ENCODE data around the gene PPP1R12C. TPM values are rescaled to one million over a fixed set of nuclear protein-coding genes. Genes with fewer than 3 reads are reported as not detected.

The PPP1R12C gene
- total RNA-seq, 1 experiment from 2014 or later = 92.3 TPM

- TF ChIP-seq, protein P1, sequence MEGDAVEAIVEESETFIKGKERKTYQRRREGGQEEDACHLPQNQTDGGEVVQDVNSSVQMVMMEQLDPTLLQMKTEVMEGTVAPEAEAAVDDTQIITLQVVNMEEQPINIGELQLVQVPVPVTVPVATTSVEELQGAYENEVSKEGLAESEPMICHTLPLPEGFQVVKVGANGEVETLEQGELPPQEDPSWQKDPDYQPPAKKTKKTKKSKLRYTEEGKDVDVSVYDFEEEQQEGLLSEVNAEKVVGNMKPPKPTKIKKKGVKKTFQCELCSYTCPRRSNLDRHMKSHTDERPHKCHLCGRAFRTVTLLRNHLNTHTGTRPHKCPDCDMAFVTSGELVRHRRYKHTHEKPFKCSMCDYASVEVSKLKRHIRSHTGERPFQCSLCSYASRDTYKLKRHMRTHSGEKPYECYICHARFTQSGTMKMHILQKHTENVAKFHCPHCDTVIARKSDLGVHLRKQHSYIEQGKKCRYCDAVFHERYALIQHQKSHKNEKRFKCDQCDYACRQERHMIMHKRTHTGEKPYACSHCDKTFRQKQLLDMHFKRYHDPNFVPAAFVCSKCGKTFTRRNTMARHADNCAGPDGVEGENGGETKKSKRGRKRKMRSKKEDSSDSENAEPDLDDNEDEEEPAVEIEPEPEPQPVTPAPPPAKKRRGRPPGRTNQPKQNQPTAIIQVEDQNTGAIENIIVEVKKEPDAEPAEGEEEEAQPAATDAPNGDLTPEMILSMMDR (IDR thresholded peaks at IDR 0.05) = no peak
- no peak for TF ChIP-seq NR1H2 (CRISPR knock-in tag; IDR thresholded peaks at IDR 0.05)
- no peak for TF ChIP-seq ZNF263 (CRISPR knock-in tag; IDR thresholded peaks at IDR 0.05; ENCODE audit: low read depth)
- TF ChIP-seq SOX15 (CRISPR knock-in tag; IDR thresholded peaks at IDR 0.05) = no peak
- TF ChIP-seq NFE2L1 (CRISPR knock-in tag; IDR thresholded peaks at IDR 0.05) = no peak
- TF ChIP-seq, protein P2, sequence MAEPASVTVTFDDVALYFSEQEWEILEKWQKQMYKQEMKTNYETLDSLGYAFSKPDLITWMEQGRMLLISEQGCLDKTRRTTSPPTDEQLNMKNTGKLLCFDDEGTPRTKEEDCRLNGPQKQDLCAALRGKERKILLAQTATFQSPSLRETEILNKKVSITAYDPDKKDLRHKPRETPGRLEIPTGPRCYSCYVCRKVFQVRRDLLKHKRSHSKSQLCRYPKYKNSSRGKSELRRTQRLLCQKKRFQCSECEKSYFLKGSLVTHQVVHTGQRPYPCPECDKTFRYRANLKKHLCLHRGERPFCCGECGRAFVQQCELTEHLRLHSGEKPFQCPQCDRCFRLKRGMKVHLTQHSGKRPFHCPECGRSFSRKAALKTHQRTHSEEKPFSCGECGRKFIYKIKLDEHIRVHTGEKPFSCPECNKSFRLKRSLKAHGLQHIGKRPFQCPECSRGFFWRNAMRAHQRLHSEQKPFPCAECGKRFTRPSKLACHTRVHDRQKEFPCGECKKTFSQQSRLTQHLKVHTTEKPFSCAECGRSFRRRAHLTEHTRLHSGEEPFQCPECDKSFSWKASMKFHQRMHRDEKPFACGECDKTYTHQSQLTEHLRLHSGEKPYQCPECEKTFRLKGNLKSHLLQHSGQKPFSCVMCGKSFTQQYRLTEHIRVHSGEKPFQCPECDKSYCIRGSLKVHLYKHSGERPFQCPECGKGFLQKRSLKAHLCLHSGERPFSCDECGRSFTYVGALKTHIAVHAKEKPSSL (CRISPR knock-in tag; conservative IDR thresholded peaks at IDR 0.05) = no peak
- TF ChIP-seq E2F5 (CRISPR knock-in tag; IDR thresholded peaks at IDR 0.05) = no peak
- no peak for TF ChIP-seq NFATC4 (CRISPR knock-in tag; IDR thresholded peaks at IDR 0.05)
- TF ChIP-seq FOXK1 (CRISPR knock-in tag; IDR thresholded peaks at IDR 0.05) = no peak
- TF ChIP-seq CREM (CRISPR knock-in tag; IDR thresholded peaks at IDR 0.05) = no peak
- ChIA-PET CTCF (interaction anchor here (0.6 to 3.6 kb wide), 11 partner anchors 8 to 252 kb away, joined by 4 to 26 read pairs (median 8); partner anchors contain the start of gene PPP1R12C), POLR2A (interaction anchor here (0.6 to 1.1 kb wide), 3 partner anchors 14 to 15 kb away, joined by 3 read pairs; partner anchors contain the start of gene PPP1R12C)
- ATAC-seq (peak; percentile 66), DNase-seq (ENCODE audit: low spot score) (no peak)
- Mint-ChIP-seq H3K27ac (0 out of 2 replicates have a peak overlapping the region, but pooled peaks have one; percentile 22), H3K36me3 (peaks cover 3% of the 10 kb centered on the region; the same call in 1 of the 2 replicates), H3K27me3 (ENCODE audit: low read depth) (peaks cover 4% of the 10 kb centered on the region), H3K4me1 (peaks cover 23% of the 10 kb centered on the region), H3K9me3 (no peaks in the 10 kb centered on the region), H3K4me3 (no peak overlapping the region)
Measured at GRCh38 chr19:55132453-55133129, 15.2 kb upstream of the PPP1R12C start.

DNA sequence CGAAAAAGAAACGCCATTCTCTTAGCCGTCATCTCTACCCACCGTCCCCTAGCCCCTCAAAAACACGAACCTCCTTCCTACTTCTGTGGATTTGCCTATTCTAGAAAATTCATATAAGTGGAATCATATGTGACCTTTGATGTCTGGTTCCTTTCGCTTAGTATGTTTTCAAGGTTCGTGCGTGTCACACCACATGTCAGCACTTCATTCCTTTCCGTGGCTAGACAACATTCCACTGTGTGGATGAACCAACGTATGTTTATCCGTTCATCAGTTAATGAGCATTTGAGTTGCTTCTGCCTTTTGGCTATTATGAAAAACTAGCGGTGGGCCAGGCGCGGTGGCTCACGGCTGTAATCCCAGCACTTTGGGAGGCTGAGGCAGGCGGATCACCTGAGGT lies 14.0 kb upstream of the PPP1R12C start:
- no peak for ATAC-seq
- POLR2A ChIA-PET = no interaction called here
- H3K36me3 Mint-ChIP-seq = peaks cover 3% of the 10 kb centered on the region; the same call in 1 of the 2 replicates
- DNase-seq (ENCODE audit: low spot score) = no peak
- H3K4me1 Mint-ChIP-seq = peaks cover 23% of the 10 kb centered on the region
- CTCF ChIA-PET = interaction anchor here (1.6 to 3.6 kb wide), 2 partner anchors 10 to 250 kb away, joined by 8 to 26 read pairs; no protein-coding TSS in a partner anchor
- no peak overlapping the region for H3K27ac Mint-ChIP-seq
- peaks cover 14% of the 10 kb centered on the region for H3K27me3 Mint-ChIP-seq (ENCODE audit: low read depth)
- H3K9me3 Mint-ChIP-seq = no peaks in the 10 kb centered on the region
- H3K4me3 Mint-ChIP-seq = no peak overlapping the region
- TF ChIP-seq SOX15 (CRISPR knock-in tag; IDR thresholded peaks at IDR 0.05) (no peak), PRRX2 (CRISPR knock-in tag; IDR thresholded peaks at IDR 0.05) (no peak), ETV6 (CRISPR knock-in tag; IDR thresholded peaks at IDR 0.05) (no peak), ZMAT4 (CRISPR knock-in tag; IDR thresholded peaks at IDR 0.05) (no peak), E2F5 (CRISPR knock-in tag; IDR thresholded peaks at IDR 0.05) (no peak), SMAD4 (CRISPR knock-in tag; IDR thresholded peaks at IDR 0.05) (no peak), NR1H2 (CRISPR knock-in tag; IDR thresholded peaks at IDR 0.05) (no peak), ZNF121 (CRISPR knock-in tag; IDR thresholded peaks at IDR 0.05) (no peak)
- TF ChIP-seq, protein P3, sequence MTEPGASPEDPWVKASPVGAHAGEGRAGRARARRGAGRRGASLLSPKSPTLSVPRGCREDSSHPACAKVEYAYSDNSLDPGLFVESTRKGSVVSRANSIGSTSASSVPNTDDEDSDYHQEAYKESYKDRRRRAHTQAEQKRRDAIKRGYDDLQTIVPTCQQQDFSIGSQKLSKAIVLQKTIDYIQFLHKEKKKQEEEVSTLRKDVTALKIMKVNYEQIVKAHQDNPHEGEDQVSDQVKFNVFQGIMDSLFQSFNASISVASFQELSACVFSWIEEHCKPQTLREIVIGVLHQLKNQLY (CRISPR knock-in tag; IDR thresholded peaks at IDR 0.05) = no peak
- TF ChIP-seq, protein P4, sequence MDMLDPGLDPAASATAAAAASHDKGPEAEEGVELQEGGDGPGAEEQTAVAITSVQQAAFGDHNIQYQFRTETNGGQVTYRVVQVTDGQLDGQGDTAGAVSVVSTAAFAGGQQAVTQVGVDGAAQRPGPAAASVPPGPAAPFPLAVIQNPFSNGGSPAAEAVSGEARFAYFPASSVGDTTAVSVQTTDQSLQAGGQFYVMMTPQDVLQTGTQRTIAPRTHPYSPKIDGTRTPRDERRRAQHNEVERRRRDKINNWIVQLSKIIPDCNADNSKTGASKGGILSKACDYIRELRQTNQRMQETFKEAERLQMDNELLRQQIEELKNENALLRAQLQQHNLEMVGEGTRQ (CRISPR knock-in tag; IDR thresholded peaks at IDR 0.05) = no peak
- TF ChIP-seq, protein P5, sequence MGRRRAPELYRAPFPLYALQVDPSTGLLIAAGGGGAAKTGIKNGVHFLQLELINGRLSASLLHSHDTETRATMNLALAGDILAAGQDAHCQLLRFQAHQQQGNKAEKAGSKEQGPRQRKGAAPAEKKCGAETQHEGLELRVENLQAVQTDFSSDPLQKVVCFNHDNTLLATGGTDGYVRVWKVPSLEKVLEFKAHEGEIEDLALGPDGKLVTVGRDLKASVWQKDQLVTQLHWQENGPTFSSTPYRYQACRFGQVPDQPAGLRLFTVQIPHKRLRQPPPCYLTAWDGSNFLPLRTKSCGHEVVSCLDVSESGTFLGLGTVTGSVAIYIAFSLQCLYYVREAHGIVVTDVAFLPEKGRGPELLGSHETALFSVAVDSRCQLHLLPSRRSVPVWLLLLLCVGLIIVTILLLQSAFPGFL (CRISPR knock-in tag; IDR thresholded peaks at IDR 0.05; ENCODE audit: borderline replicate concordance) = no peak
- TF ChIP-seq, protein P6, sequence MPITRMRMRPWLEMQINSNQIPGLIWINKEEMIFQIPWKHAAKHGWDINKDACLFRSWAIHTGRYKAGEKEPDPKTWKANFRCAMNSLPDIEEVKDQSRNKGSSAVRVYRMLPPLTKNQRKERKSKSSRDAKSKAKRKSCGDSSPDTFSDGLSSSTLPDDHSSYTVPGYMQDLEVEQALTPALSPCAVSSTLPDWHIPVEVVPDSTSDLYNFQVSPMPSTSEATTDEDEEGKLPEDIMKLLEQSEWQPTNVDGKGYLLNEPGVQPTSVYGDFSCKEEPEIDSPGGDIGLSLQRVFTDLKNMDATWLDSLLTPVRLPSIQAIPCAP (CRISPR knock-in tag; IDR thresholded peaks at IDR 0.05) = no peak
- TF ChIP-seq, protein P2 (CRISPR knock-in tag; conservative IDR thresholded peaks at IDR 0.05) = no peak

Measured in WTC11 (cell line).